GM12878 (cell line): ENCODE data around the gene ZNF239. TPM values are rescaled to one million over a fixed set of nuclear protein-coding genes. Genes with fewer than 3 reads are reported as not detected.

Experiments used
- ATAC-seq: fragments of 200-7000 bp; cut with Tn5 transposase; 3 replicates; pipeline ENCODE4 v1.9.1; 2020; ENCODE audit warnings: mild to moderate bottlenecking, moderate library complexity
- BruUV-seq: library from RNA; stranded (reverse); fragments of 400-500 nt; replicated peaks from 2 replicates; lab custom pipeline; 2021; lab: Mats Ljungman, UMichigan
- CTCF ChIA-PET: fragments of 300-600 bp; sonication (Branson Sonifier 250); formaldehyde crosslinking; extraction: SDS; loops from one replicate; lab custom pipeline; 2021; ENCODE audit warnings: inconsistent platforms; lab: Yijun Ruan, JAX
- POLR2A ChIA-PET: fragments of 350-600 bp; formaldehyde crosslinking; extraction: SDS; loops from one replicate; lab custom pipeline; 2021; ENCODE audit warnings: inconsistent platforms; lab: Charles Lee
- RAD21 ChIA-PET: fragments of 300-600 bp; sonication (Branson Sonifier 250); formaldehyde crosslinking; loops from one replicate; lab custom pipeline; 2023; ENCODE audit warnings: antibody characterized with exemption; ENCODE audit not compliant: unreplicated experiment; lab: Charles Lee
- SMC1A ChIA-PET: fragments of 300-600 bp; sonication (Branson Sonifier 250); formaldehyde crosslinking; loops from one replicate; lab custom pipeline; 2023; ENCODE audit not compliant: unreplicated experiment, uncharacterized antibody; lab: Charles Lee
- DNase-seq: peaks from one replicate; pipeline ENCODE4 v3.0.0-alpha.2; 2011; ENCODE audit warnings: low read depth, low spot score
- FAIRE-seq: peaks from 3 replicates; lab custom pipeline; 2011; peaks lifted over from hg19 to GRCh38; lab: Jason Lieb, UNC
- H2AFZ ChIP-seq: 2 replicates; pipeline ENCODE4 v1.6.0; 2011; ENCODE audit warnings: low read depth, low read length, control low read depth; ENCODE audit not compliant: control insufficient read depth
- H3K27ac ChIP-seq: 2 replicates; pipeline ENCODE4 v1.5.1; 2011; ENCODE audit warnings: control low read depth; ENCODE audit not compliant: control insufficient read depth, insufficient read depth
- H3K27me3 ChIP-seq, 2 experiments: replicated peaks in 1 of 2; 2 replicates each; pipeline versions ENCODE4 v1.6.0 to v1.6.1; 2011; ENCODE audit warnings: low read length in 1 of 2; ENCODE audit not compliant: control insufficient read depth in 2 of 2, insufficient read depth in 2 of 2
- H3K36me3 ChIP-seq, 2 experiments: 2 replicates each; pipeline ENCODE4 v1.5.1; 2011; ENCODE audit warnings: low read length in 1 of 2; ENCODE audit not compliant: control insufficient read depth in 2 of 2, insufficient read depth in 2 of 2
- H3K4me1 ChIP-seq: 2 replicates; pipeline ENCODE4 v1.6.1; 2011; ENCODE audit warnings: mild to moderate bottlenecking, low read length, moderate library complexity, mixed read lengths; ENCODE audit not compliant: control insufficient read depth, insufficient read depth
- H3K4me2 ChIP-seq: 2 replicates; pipeline ENCODE4 v1.6.0; 2011; ENCODE audit warnings: control low read depth; ENCODE audit not compliant: control insufficient read depth, insufficient read depth
- H3K4me3 ChIP-seq: fragments of 200-600 bp; sonication (generic); 2 replicates; pipeline ENCODE4 v1.5.1; 2016
- H3K79me2 ChIP-seq: 2 replicates; pipeline ENCODE4 v1.6.0; 2011; ENCODE audit warnings: low read length; ENCODE audit not compliant: control insufficient read depth, insufficient read depth
- H3K9ac ChIP-seq: 2 replicates; pipeline ENCODE4 v1.8.0; 2011; ENCODE audit warnings: low read length, control low read depth, mixed read lengths; ENCODE audit not compliant: control insufficient read depth, insufficient read depth
- H3K9me3 ChIP-seq: replicated peaks from 3 replicates; pipeline ENCODE4 v1.5.1; 2011; ENCODE audit warnings: mild to moderate bottlenecking, low read length; ENCODE audit not compliant: control insufficient read depth, insufficient read depth
- H4K20me1 ChIP-seq: 2 replicates; pipeline ENCODE4 v1.6.0; 2011; ENCODE audit not compliant: control insufficient read depth, insufficient read depth
- BACH1 ChIP-seq: fragments of 450-650 bp; IDR thresholded peaks from 2 replicates; pipeline ENCODE4 v1.6.1; 2017; ENCODE audit warnings: mild to moderate bottlenecking, borderline replicate concordance
- BCL3 ChIP-seq: IDR thresholded peaks from 2 replicates; pipeline ENCODE4 v1.6.1; 2011; ENCODE audit warnings: borderline replicate concordance, low read depth, mild to moderate bottlenecking, moderate library complexity, low read length; ENCODE audit not compliant: insufficient read depth, poor library complexity, severe bottlenecking
- GABPA ChIP-seq: IDR thresholded peaks from 2 replicates; pipeline ENCODE4 v1.6.1; 2014; ENCODE audit warnings: antibody characterized with exemption, low read depth, mild to moderate bottlenecking, inconsistent platforms
- HDAC6 ChIP-seq: fragments of 200-600 bp; sonication (generic); IDR thresholded peaks from one replicate; pipeline ENCODE4 v1.8.0; 2017; ENCODE audit warnings: antibody characterized with exemption; ENCODE audit not compliant: unreplicated experiment
- IKZF2 ChIP-seq, 2 experiments: fragments of 450-650 bp; IDR thresholded peaks; 2 replicates each; pipeline ENCODE4 v1.6.1; 2017; ENCODE audit warnings: mild to moderate bottlenecking in 2 of 2, moderate library complexity in 2 of 2
- RELB ChIP-seq: fragments of 450-650 bp; IDR thresholded peaks from 2 replicates; pipeline ENCODE4 v1.6.1; 2017; ENCODE audit warnings: low read depth, mild to moderate bottlenecking, moderate library complexity
- SIN3A ChIP-seq: IDR thresholded peaks from 2 replicates; pipeline ENCODE4 v1.6.1; 2012; ENCODE audit warnings: low read depth, low read length, improper control_type of control experiment
- ZNF217 ChIP-seq: fragments of 450-650 bp; IDR thresholded peaks from 2 replicates; pipeline ENCODE4 v1.6.1; 2017; ENCODE audit warnings: antibody characterized with exemption, mild to moderate bottlenecking
- ZNF24 ChIP-seq: fragments of 450-650 bp; IDR thresholded peaks from 2 replicates; pipeline ENCODE4 v1.6.1; 2017; ENCODE audit warnings: antibody characterized with exemption, mild to moderate bottlenecking
- WGBS: methylation state at CpG from one replicate; pipeline ENCODE4 v1.1.6; 2016; ENCODE audit warnings: low lambda C conversion rate; ENCODE audit not compliant: insufficient replicate concordance, insufficient coverage; ENCODE audit errors: missing lambda C conversion rate; 5-methylcytosine and 5-hydroxymethylcytosine counted together
- in situ Hi-C: fragments of 300-500 bp; cut with MboI; formaldehyde crosslinking; loops from 9 replicates; pipeline ENCODE4 v1.14.3; 2018; ENCODE audit warnings: mixed read lengths
- intact Hi-C: fragments of 100-400 bp; cut with micrococcal nuclease; formaldehyde crosslinking; loops from one replicate; pipeline ENCODE4 v1.14.2; 2022; ENCODE audit not compliant: unreplicated experiment
- polyA plus RNA-seq, 11 experiments: library from polyadenylated mRNA; depleted of rRNA in 4 of 11; unstranded in 6 of 11; stranded (reverse) in 5 of 11; fragments of >200 nt; fragmentation: Nextera tagmentation in 4 of 11; fragmentation: Illumina TruSeq in 1 of 11; extraction: Ambion mirVana in 4 of 11; extraction: Trizol in 1 of 11; gene quantifications; 1 replicate in 1 of 11; 2 replicates in 10 of 11; pipeline versions ENCODE4 v1.2.1 to v1.2.3, GENCODE V29; 2011 to 2016; ENCODE audit warnings: inconsistent platforms in 2 of 11, missing spikeins in 2 of 11, low read depth in 1 of 11
- total RNA-seq, 4 experiments: library from RNA; depleted of rRNA in 3 of 4; stranded (reverse); fragments of >200 nt in 3 of 4; fragmentation: Illumina TruSeq in 1 of 4; extraction: Trizol in 1 of 4; gene quantifications; 2 replicates each; pipeline versions ENCODE4 v1.2.1 to v1.2.3, GENCODE V29; 2013 to 2021
- TF ChIP-seq, protein P1 (sequence below): IDR thresholded peaks from 2 replicates; pipeline ENCODE4 v1.6.1; 2012; ENCODE audit warnings: low read depth, low read length, improper control_type of control experiment
- TF ChIP-seq, protein P2 (sequence below): fragments of 450-650 bp; formaldehyde crosslinking; IDR thresholded peaks from 2 replicates; pipeline ENCODE4 v1.5.0; 2022; ENCODE audit warnings: mild to moderate bottlenecking, missing genetic modification characterization
- TF ChIP-seq, protein P3 (sequence below): fragments of 450-650 bp; IDR thresholded peaks from 2 replicates; pipeline ENCODE4 v1.6.1; 2017; ENCODE audit warnings: borderline replicate concordance

ZNF239 gene
- total and polyA plus RNA-seq, 10 of the 15 experiments (the other 5 are each of a cell fraction or from before 2014, with no cell fraction given) = 0.12 to 0.75 (median 0.43) TPM

DNA sequence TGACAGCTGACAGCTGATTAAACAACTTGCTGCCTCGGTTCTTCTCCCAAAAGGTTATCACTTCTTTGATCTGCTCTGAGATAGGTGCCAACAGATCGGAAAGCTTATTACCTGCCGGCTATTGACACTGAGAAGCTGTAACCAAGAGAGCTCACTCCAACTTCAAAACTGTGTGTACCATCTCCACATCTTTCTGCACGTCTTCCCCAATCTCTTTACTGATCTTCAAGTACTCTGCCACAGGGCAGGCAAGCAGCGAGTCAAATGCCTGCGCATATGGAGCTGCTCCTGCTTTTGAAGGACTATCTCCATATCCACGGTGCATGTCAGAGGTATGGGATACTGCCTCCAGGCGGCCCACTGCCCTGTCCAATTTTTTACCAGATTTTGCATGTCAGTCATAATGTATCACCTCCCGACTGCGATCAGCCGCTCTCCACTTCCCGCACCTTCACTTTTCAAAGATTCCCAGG, 31.5 kb upstream of the ZNF239 start:
- Histone ChIP-seq H3K79me2 (peaks cover 3% of the 10 kb centered on the region), H3K9ac (no peak overlapping the region; the same call in 1 of the 2 replicates), H3K36me3 (peaks cover 0 to 4% of the 10 kb centered on the region in 2 experiments; a peak in 2 of 4 replicates), H4K20me1 (no peaks in the 10 kb centered on the region), H3K27ac (no peak overlapping the region), H3K27me3 (no peaks in the 10 kb centered on the region), H3K9me3 (peaks cover 3% of the 10 kb centered on the region; the same call in 2 of the 3 replicates), H3K4me2 (peak overlapping the region; percentile 95), H2AFZ (peak overlapping the region; percentile 90), H3K4me1 (no peaks in the 10 kb centered on the region; the same call in 1 of the 2 replicates), H3K4me3 (no peak overlapping the region)
- POLR2A ChIA-PET = interaction anchor here (0.6 to 1.4 kb wide), 2 partner anchors 10 to 152 kb away, joined by 3 read pairs; no protein-coding TSS in a partner anchor
- intact Hi-C loops = no loop called here
- FAIRE-seq (no peak), DNase-seq (no peak), ATAC-seq (peak; percentile 14; the same call in 2 of the 3 replicates)
- CTCF ChIA-PET = interaction anchor here (1.5 kb wide), 1 partner anchor 11 kb away, joined by 3 read pairs; no protein-coding TSS in a partner anchor
- 65% methylated on average over 12 of the region's 12 CpGs for WGBS
- no TSS peak for BruUV-seq
- RAD21 ChIA-PET = interaction anchor here (1.0 kb wide), 1 partner anchor 11 kb away, joined by 5 read pairs; no protein-coding TSS in a partner anchor
- in situ Hi-C loops = no loop called here
- SMC1A ChIA-PET = interaction anchor here (0.9 to 4.4 kb wide), 2 partner anchors 10 to 43 kb away, joined by 3 to 18 read pairs; partner anchors contain the start of gene ZNF32
- TF ChIP-seq, protein P1, sequence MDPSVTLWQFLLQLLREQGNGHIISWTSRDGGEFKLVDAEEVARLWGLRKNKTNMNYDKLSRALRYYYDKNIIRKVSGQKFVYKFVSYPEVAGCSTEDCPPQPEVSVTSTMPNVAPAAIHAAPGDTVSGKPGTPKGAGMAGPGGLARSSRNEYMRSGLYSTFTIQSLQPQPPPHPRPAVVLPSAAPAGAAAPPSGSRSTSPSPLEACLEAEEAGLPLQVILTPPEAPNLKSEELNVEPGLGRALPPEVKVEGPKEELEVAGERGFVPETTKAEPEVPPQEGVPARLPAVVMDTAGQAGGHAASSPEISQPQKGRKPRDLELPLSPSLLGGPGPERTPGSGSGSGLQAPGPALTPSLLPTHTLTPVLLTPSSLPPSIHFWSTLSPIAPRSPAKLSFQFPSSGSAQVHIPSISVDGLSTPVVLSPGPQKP = no peak
- TF ChIP-seq SIN3A (no peak), IKZF2 (IDR thresholded peaks at IDR 0.05) (no peak), GABPA (no peak), RELB (no peak), ZNF217 (no peak), HDAC6 (no peak), BACH1 (no peak), BCL3 (no peak), ZNF24 (no peak)
- TF ChIP-seq, protein P2, sequence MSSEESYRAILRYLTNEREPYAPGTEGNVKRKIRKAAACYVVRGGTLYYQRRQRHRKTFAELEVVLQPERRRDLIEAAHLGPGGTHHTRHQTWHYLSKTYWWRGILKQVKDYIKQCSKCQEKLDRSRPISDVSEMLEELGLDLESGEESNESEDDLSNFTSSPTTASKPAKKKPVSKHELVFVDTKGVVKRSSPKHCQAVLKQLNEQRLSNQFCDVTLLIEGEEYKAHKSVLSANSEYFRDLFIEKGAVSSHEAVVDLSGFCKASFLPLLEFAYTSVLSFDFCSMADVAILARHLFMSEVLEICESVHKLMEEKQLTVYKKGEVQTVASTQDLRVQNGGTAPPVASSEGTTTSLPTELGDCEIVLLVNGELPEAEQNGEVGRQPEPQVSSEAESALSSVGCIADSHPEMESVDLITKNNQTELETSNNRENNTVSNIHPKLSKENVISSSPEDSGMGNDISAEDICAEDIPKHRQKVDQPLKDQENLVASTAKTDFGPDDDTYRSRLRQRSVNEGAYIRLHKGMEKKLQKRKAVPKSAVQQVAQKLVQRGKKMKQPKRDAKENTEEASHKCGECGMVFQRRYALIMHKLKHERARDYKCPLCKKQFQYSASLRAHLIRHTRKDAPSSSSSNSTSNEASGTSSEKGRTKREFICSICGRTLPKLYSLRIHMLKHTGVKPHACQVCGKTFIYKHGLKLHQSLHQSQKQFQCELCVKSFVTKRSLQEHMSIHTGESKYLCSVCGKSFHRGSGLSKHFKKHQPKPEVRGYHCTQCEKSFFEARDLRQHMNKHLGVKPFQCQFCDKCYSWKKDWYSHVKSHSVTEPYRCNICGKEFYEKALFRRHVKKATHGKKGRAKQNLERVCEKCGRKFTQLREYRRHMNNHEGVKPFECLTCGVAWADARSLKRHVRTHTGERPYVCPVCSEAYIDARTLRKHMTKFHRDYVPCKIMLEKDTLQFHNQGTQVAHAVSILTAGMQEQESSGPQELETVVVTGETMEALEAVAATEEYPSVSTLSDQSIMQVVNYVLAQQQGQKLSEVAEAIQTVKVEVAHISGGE (CRISPR knock-in tag) = no peak
- TF ChIP-seq, protein P3, sequence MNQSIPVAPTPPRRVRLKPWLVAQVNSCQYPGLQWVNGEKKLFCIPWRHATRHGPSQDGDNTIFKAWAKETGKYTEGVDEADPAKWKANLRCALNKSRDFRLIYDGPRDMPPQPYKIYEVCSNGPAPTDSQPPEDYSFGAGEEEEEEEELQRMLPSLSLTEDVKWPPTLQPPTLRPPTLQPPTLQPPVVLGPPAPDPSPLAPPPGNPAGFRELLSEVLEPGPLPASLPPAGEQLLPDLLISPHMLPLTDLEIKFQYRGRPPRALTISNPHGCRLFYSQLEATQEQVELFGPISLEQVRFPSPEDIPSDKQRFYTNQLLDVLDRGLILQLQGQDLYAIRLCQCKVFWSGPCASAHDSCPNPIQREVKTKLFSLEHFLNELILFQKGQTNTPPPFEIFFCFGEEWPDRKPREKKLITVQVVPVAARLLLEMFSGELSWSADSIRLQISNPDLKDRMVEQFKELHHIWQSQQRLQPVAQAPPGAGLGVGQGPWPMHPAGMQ = no peak
